HG03354 (cell line): ENCODE measurements around the gene ATAD3A.
"Not testable (repeated sequence)": the region's sequence is repeated elsewhere in the genome, so short reads cannot be mapped to it uniquely, and the experiment has no call there.

Experiments
- ATAC-seq: cut with Tn5 transposase; IDR thresholded peaks from one replicate; pipeline ENCODE4 v1.9.1; 2021; ENCODE audit warnings: mild to moderate bottlenecking; ENCODE audit not compliant: unreplicated experiment, poor library complexity, severe bottlenecking

The ATAD3A gene

GRCh38 chr1:1487701-1488100 is 24.3 kb upstream of the ATAD3A start:
- ATAC-seq, result no peak

GRCh38 chr1:1489231-1489630 is 22.7 kb upstream of the ATAD3A start:
- ATAC-seq, result no peak

DNA sequence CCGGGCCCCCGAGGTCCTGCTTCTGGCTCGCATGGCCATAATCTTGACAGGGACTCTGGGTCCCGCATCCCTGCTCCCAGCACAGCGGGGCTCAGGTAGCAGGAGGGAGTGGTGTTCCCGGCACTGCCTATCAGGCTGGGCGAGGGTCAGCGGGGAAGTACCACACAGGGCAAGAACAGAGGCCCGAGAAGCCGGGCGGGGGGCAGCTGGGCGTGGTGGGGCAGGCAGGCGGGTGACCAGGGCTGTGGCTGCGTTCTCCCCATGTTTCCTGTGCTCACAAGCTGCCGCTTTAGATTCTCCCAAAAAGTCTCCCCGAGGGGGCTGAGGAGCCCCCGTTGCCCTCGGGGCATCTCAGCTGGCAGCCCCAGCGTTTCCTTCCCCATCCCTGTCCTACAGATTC is 22.1 kb upstream of the ATAD3A start:
- ATAC-seq, result no peak

- no peak for ATAC-seq
These were observed 21.2 kb upstream of the ATAD3A start for GRCh38 chr1:1490633-1491230.

GRCh38 chr1:1491601-1492000 is 20.4 kb upstream of the ATAD3A start:
- ATAC-seq, result no peak

GRCh38 chr1:1494311-1494710 is 17.7 kb upstream of the ATAD3A start:
- ATAC-seq, result not testable (repeated sequence)

DNA sequence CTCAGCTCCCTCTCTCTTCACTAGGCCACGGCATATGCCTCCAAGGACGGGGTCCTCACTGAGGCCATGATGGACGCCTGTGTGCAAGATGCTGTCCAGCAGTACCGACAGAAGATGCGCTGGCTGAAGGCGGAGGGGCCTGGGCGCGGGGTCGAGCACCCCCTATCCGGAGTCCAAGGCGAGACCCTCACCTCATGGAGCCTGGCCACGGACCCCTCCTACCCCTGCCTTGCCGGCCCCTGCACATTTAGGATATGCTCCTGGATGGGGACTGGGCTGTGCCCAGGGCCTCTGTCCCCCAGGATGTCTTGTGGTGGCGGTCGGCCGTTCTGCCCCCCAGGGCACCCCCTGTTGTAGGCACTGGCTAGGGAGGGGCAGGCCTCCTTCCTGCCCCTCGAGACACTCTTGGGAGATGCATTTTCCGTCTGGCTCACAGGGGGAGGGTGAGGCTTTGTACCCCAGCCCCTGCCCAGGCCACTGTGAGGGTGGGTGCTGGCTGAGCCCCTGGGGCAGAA is 16.4 kb upstream of the ATAD3A start:
- not testable (repeated sequence) for ATAC-seq

GRCh38 chr1:1504777-1505365 is 7.1 kb upstream of the ATAD3A start:
- peak; percentile 35 for ATAC-seq

DNA sequence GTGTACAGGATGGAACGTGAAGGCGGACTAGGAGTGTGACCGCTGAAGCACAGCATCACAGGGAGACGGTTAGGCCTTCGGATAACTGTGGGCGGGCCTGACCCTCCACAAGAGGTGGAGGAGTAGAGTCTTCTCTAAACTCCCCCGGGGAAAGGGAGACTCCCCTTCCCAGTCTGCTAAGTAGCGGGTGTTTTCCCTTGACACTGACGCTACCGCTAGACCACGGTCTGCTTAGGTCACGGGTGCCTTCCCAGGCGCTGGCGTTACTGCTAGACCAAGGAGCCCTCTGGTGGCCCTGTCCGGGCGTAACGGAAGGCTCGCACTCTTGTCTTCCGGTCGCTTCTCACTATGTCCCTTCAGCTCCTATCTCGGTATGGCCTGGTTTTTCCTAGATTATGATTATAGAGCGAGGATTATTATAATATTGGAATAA is 6.6 kb upstream of the ATAD3A start:
- ATAC-seq, result peak; percentile 51

GRCh38 chr1:1505801-1506200 is 6.2 kb upstream of the ATAD3A start:
- not testable (repeated sequence) for ATAC-seq

DNA sequence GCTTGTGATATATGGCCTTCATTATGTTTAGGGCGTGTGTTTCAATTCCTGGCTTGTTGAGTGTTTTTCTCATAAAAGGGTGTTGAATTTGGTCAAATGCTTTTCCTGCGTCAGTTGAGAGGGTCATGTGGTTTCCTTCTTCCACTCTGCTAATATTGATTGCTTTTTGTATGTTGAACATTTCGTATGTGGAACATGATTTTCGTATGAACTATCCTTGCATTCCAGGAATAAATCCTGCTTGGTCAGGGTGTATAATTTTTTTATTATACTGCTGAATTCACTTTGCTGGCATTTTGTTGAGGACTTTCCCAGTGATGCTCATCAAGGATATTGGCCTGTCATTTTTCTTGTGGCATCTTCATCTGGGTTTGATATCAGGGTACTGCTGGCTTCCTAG is 4.7 kb upstream of the ATAD3A start:
- ATAC-seq, result no peak

DNA sequence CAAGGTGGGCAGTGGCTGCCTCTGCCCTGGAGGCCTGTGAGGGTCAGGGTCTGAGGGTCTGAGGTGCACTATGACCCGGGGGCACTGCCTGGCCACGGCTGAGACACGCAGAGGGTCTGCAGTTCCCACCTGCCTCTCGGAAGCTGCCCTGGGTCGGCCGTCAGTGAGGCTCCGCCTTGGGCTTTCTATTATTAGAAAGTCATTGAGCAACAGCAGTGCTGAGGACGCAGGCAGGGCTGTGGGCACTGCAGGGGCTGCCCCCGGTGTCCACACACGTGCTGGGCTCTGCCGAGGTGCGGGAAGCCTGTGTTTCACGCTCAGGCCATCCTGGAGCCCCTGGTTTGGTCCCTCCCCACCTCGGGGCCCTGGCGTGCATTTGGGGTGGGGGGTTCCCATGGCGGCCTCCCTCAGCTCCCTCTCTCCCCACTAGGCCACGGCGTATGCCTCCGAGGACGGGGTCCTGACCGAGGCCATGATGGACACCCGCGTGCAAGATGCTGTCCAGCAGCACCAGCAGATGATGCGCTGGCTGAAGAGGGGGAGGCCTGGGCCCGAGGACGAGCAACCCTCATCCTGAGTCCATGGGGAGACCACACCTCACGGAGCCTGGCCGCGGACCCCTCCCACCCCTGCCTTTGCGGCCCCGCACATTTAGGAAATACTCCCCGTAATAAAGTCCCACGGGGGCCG is 3.0 kb upstream of the ATAD3A start:
- ATAC-seq, result not testable (repeated sequence)

DNA sequence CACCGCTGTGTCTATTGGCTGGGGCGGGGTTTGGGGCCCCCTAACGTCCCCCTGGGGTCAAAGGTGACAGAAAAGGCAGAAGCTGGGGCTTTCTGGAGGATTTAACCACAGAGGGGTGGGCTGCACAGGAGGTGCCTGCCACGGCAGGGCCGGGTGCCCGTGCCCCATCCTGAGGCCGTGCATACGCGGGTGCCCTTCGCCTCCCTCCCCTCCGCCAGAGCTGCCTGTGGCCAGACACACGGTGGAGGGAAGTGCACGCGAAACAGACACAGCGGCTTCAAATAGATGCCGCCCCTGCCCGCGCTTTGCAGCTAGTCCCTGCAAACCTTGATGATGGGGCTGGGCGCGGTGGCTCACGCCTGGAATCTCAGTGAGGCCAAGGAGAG is 2.5 kb upstream of the ATAD3A start:
- ATAC-seq, result not testable (repeated sequence)

- ATAC-seq, result no peak
These were observed 940 bp upstream of the ATAD3A start for GRCh38 chr1:1510912-1511532.

DNA sequence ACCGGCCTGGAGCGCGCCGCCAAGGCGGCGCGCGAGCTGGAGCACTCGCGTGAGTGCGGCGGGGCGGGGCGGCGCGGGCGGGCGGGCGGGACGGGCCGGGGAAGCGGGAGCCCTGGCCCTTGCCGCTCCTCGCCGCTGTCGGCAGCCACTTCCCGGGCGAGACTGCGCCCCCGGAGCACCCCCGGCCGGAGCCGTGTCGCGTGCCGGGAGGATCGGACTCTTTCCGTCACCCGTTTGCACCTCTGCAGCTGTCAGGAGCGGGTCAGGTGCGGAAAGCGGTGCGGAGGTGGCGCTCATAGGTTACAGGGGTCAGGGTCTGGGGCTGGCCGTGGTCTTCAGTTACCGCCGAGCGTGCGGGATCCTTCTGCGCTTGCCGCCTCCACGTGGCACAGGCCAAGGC is 463 bp downstream of the ATAD3A start:
- peak; percentile 21 for ATAC-seq

DNA sequence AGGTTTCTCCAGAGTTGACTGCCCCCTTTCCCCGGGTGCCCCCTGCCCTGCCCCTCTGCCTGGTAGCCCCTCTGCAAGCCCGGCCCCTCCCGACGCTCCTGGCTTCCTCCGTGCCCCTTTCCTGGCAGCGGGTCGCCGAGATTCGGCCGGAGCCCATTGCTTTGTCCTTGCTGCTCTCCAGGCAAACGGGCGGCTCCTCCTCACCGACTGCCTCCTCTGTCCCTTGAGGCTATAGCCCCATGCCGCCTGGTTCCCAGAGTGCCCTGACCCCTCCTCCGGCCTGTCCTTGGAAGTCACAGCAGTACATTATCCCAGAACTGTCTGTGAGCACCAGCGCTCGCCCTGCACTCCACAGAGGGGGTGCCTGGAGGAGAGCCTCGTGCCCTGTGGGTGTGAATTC is 1.7 kb downstream of the ATAD3A start:
- not testable (repeated sequence) for ATAC-seq

DNA sequence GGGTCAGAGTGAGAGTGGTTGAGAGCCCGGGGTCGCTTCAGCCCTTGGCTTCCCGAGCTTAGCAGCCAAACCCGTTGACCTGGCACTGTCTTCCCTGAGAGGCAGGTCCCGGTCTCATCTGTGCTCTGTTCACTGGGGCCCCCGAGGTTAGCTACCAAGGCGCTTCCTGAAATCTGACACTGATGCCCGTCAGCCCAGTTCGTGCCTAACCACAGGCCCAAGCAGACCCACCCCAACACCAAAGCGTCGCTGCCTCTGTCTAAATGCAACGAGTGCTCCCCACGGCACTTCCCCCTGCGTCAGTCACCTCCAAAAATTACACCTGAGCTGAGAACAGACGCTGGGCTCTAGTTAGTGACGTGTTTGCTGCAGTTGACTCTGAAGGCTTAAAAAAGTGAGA is 2.4 kb downstream of the ATAD3A start:
- ATAC-seq, result not testable (repeated sequence)

DNA sequence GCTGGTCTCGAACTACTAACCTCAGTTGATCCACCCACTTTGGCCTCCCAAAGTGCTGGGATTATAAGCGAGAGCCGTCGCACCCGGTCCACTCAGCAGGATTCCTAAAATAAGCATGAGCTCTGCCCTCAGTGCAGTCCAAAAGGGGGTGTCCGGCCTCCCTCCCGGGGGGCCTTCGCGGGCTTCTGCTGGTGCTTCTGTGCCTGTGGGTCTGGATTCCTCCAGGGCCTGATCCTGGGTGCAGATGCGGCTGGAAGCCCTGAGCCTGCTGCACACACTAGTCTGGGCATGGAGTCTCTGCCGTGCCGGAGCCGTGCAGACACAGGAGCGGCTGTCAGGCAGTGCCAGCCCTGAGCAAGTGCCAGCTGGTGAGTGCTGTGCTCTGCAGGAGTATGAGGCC is 5.0 kb downstream of the ATAD3A start:
- not testable (repeated sequence) for ATAC-seq

DNA sequence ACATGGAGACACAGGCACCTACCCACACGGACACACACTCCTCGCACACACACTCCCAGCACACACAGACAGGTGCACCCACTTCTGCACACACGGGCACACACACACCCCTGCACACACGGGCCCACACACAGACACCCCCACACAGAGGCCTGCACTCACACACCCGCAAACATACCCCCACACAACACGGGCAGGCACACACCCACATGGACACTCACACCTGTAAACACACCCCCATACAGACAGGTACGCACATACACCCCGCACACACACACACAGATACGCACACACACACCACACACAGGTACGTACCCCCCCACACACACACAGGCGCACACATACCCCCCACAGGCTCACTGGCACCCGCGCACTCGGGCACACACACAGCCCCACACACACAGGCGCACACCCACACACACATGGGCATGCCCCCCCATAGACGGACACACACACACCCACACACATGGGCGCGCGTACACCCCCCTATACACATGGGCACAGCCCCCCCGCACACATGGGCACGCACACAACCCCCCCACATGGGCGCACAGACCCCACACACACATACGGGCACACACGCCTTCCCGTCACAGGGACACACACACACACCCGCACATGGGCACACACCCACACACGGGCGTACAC is 6.1 kb downstream of the ATAD3A start:
- ATAC-seq, result no peak

DNA sequence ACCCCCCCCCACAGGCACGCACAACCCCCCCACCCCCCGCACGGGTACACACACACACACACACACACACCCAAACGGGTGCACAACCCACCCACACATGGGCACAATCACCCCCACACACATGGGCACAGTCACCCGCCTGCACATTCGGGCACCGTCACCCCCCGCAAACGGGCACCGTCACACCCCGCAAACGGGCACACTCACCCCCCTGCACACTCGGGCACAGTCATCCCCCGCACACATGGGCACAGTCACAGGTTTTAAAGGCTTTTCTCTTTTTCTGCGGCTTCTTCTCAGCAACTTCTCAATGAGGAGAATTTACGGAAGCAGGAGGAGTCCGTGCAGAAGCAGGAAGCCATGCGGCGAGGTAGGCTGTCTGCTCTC is 6.7 kb downstream of the ATAD3A start:
- not testable (repeated sequence) for ATAC-seq
